K562 (cell line): ENCODE results near the gene UBE2V1. TPM values are rescaled to one million over a fixed set of nuclear protein-coding genes. Genes with fewer than 3 reads are reported as not detected.

Experiments used
- ATAC-seq: fragments of 200-7000 bp; cut with Tn5 transposase; 3 replicates; pipeline ENCODE4 v1.9.1; 2020; ENCODE audit warnings: moderate library complexity
- BruUV-seq: library from RNA; stranded (reverse); fragments of 400-500 nt; replicated peaks from 2 replicates; lab custom pipeline; 2021; lab: Mats Ljungman, UMichigan
- CTCF ChIA-PET: fragments of 300-600 bp; formaldehyde crosslinking; extraction: SDS; loops from one replicate; lab custom pipeline; 2021; ENCODE audit warnings: low intra/inter-chr PET ratio; lab: Yijun Ruan, JAX
- POLR2A ChIA-PET: fragments of 300-600, 350-650 bp; sonication (Branson Sonifier 250); formaldehyde crosslinking; extraction: SDS; loops from one replicate; lab custom pipeline; 2021; ENCODE audit warnings: antibody characterized with exemption, inconsistent platforms; lab: Yijun Ruan, JAX
- DNase-seq, 4 experiments: peaks; one replicate each; pipeline versions ENCODE4 v3.0.0 to v3.0.0-alpha.2; 2011 to 2018; ENCODE audit warnings: low spot score in 3 of 4, mixed read lengths in 3 of 4; ENCODE audit errors: extremely low read depth in 1 of 4
- FAIRE-seq: peaks from 2 replicates; lab custom pipeline; 2011; peaks lifted over from hg19 to GRCh38; lab: Jason Lieb, UNC
- H2AFZ ChIP-seq: 2 replicates; pipeline ENCODE4 v1.6.0; 2011; ENCODE audit warnings: low read depth, low read length, control low read depth, inconsistent platforms
- H3K27ac ChIP-seq: fragments of 200-600 bp; 3 replicates; pipeline ENCODE4 v1.8.0; 2011; ENCODE audit warnings: low read depth, mild to moderate bottlenecking, control low read depth, inconsistent platforms, low read length, moderate library complexity, mixed read lengths; ENCODE audit errors: extremely low read depth
- H3K27me3 ChIP-seq, 2 experiments: fragments of 300-600 bp in 1 of 2; 2 replicates in 1 of 2; 3 replicates in 1 of 2; pipeline versions ENCODE4 v1.6.0 to v1.8.0; 2011; ENCODE audit warnings: inconsistent platforms in 2 of 2, low read length in 2 of 2, mild to moderate bottlenecking in 1 of 2, mixed read lengths in 1 of 2, moderate library complexity in 1 of 2; ENCODE audit not compliant: control insufficient read depth in 2 of 2, insufficient read depth in 2 of 2
- H3K36me3 ChIP-seq: fragments of 300-600 bp; 3 replicates; pipeline ENCODE4 v1.8.0; 2011; ENCODE audit warnings: mild to moderate bottlenecking, low read length, inconsistent platforms; ENCODE audit not compliant: control insufficient read depth, insufficient read depth
- H3K4me1 ChIP-seq, 2 experiments: fragments of 200-600 bp in 1 of 2; replicated peaks in 1 of 2; 2 replicates in 1 of 2; 3 replicates in 1 of 2; pipeline versions ENCODE4 v1.5.1 to v1.8.0; 2011; ENCODE audit warnings: inconsistent platforms in 2 of 2, low read length in 2 of 2, mild to moderate bottlenecking in 1 of 2, mixed read lengths in 1 of 2, moderate library complexity in 1 of 2; ENCODE audit not compliant: control insufficient read depth in 2 of 2, insufficient read depth in 2 of 2
- H3K4me2 ChIP-seq: 2 replicates; pipeline ENCODE4 v1.6.1; 2011; ENCODE audit warnings: low read length, control low read depth, inconsistent platforms, mixed read lengths; ENCODE audit not compliant: insufficient read depth
- H3K4me3 ChIP-seq: fragments of 200-600 bp; sonication (generic), shearing (Covaris generic); 2 replicates; pipeline ENCODE4 v1.5.1; 2016; ENCODE audit warnings: control low read depth, inconsistent platforms
- H3K79me2 ChIP-seq: fragments of 200-600 bp; 3 replicates; pipeline ENCODE4 v1.8.0; 2011; ENCODE audit warnings: low read length, inconsistent platforms; ENCODE audit not compliant: control insufficient read depth, insufficient read depth
- H3K9ac ChIP-seq, 2 experiments: 2 replicates each; pipeline versions ENCODE4 v1.6.0 to v1.6.1; 2011; ENCODE audit warnings: low read depth in 2 of 2, low read length in 2 of 2, control low read depth in 1 of 2, inconsistent platforms in 1 of 2, mild to moderate bottlenecking in 1 of 2, mixed read lengths in 1 of 2; ENCODE audit not compliant: insufficient read depth in 1 of 2
- H3K9me1 ChIP-seq: one replicate; pipeline ENCODE4 v1.6.0; 2011; ENCODE audit warnings: inconsistent platforms, mild to moderate bottlenecking, low read length, moderate library complexity; ENCODE audit not compliant: control insufficient read depth, insufficient read depth
- H3K9me3 ChIP-seq: replicated peaks from 2 replicates; pipeline ENCODE4 v1.5.1; 2011; ENCODE audit warnings: low read depth, low read length, inconsistent platforms; ENCODE audit not compliant: control insufficient read depth, insufficient read depth
- H4K20me1 ChIP-seq: replicated peaks from 2 replicates; pipeline ENCODE4 v1.6.1; 2011; ENCODE audit warnings: low read length, inconsistent platforms, mixed read lengths; ENCODE audit not compliant: control insufficient read depth, insufficient read depth
- HOXB6 ChIP-seq: fragments of 250-450 bp; sonication (Bioruptor Pico); IDR thresholded peaks from 2 replicates; pipeline ENCODE4 v1.5.1; 2022; ENCODE audit warnings: mild to moderate bottlenecking, borderline replicate concordance
- MAX ChIP-seq: sonication (generic); formaldehyde crosslinking; IDR thresholded peaks from 2 replicates; pipeline ENCODE4 v1.9.0; 2022; ENCODE audit warnings: mild to moderate bottlenecking, missing genetic modification reagents
- RBFOX2 ChIP-seq: fragments of 200-400 bp; formaldehyde crosslinking; IDR thresholded peaks from 2 replicates; pipeline ENCODE4 v1.6.1; 2017; ENCODE audit warnings: low read depth, mild to moderate bottlenecking, low read length, moderate library complexity
- ZKSCAN1 ChIP-seq: fragments of 150-350 bp; IDR thresholded peaks from 2 replicates; pipeline ENCODE4 v1.6.1; 2016; ENCODE audit warnings: low read depth, low read length
- ZNF785 ChIP-seq: fragments of 250-450 bp; sonication (Bioruptor Pico); IDR thresholded peaks from 2 replicates; pipeline ENCODE4 v1.4.0; 2020; ENCODE audit warnings: mild to moderate bottlenecking
- WGBS: fragments of 100-300 bp; shearing (Covaris generic); methylation state at CpG from one replicate; pipeline ENCODE4 v1.1.6; 2016; ENCODE audit warnings: low coverage, mixed read lengths; ENCODE audit not compliant: insufficient coverage; ENCODE audit errors: missing lambda C conversion rate; 5-methylcytosine and 5-hydroxymethylcytosine counted together
- in situ Hi-C: fragments of 300-500 bp; cut with MboI; formaldehyde crosslinking; loops from 4 replicates; pipeline ENCODE4 v1.15.0; 2018; ENCODE audit warnings: inconsistent platforms, mixed read lengths
- intact Hi-C: fragments of 100-400 bp; cut with micrococcal nuclease; formaldehyde crosslinking; loops from 2 replicates; pipeline ENCODE4 v1.14.2; 2022
- polyA plus RNA-seq, 8 experiments: library from polyadenylated mRNA; depleted of rRNA in 4 of 8; stranded (reverse) in 5 of 8; unstranded in 3 of 8; fragments of >200 nt; fragmentation: Nextera tagmentation in 2 of 8; fragmentation: Illumina TruSeq in 1 of 8; extraction: Ambion mirVana in 2 of 8; extraction: Trizol in 1 of 8; gene quantifications; 2 replicates each; pipeline versions ENCODE4 v1.2.1 to v1.2.3, GENCODE V29; 2011 to 2014; ENCODE audit warnings: inconsistent platforms in 1 of 8, missing spikeins in 1 of 8
- total RNA-seq, 7 experiments: library from RNA; depleted of rRNA in 6 of 7; stranded (reverse); fragments of >200 nt in 6 of 7; fragmentation: Illumina TruSeq in 2 of 7; extraction: Trizol in 2 of 7; gene quantifications; 2 replicates each; pipeline versions ENCODE4 v1.2.1 to v1.2.3, GENCODE V29; 2011 to 2021; ENCODE audit warnings: low replicate concordance in 1 of 7

UBE2V1 gene
- total and polyA plus RNA-seq, 9 of the 15 experiments (the other 6 are each of a cell fraction or from before 2014, with no cell fraction given): 93.0 to 357 (median 119) TPM

GRCh38 chr20:50141018-50141675 is 28.2 kb upstream of the UBE2V1 start:
- in situ Hi-C loops (no loop called here), intact Hi-C loops (no loop called here)
- Histone ChIP-seq H3K4me2 (no peak overlapping the region), H3K9me3 (no peaks in the 10 kb centered on the region), H3K36me3 (peaks cover 64% of the 10 kb centered on the region), H3K4me3 (no peak overlapping the region), H3K27me3 (no peaks in the 10 kb centered on the region), H3K27ac (no peak overlapping the region), H3K9ac (no peak overlapping the region), H3K79me2 (peaks cover 44% of the 10 kb centered on the region), H2AFZ (no peak overlapping the region), H4K20me1 (peaks cover 7% of the 10 kb centered on the region; the same call in 1 of the 2 replicates), H3K9me1 (no peaks in the 10 kb centered on the region), H3K4me1 (peaks cover 4 to 25% of the 10 kb centered on the region in 2 experiments; a peak in 4 of 5 replicates)
- BruUV-seq: no TSS peak
- TF ChIP-seq MAX (CRISPR knock-in tag) (no peak), ZKSCAN1 (peak; percentile 93)
- 92% methylated on average over 6 of the region's 6 CpGs for WGBS
- ChIA-PET CTCF (no interaction called here), POLR2A (interaction anchor here (1.0 kb wide), 1 partner anchor 7 kb away, joined by 4 read pairs; no protein-coding TSS in a partner anchor)
- ATAC-seq: no peak
- no peak for FAIRE-seq
- no peak for DNase-seq

- POLR2A ChIA-PET: interaction anchor here (0.6 to 3.1 kb wide), 2 partner anchors 8 to 144 kb away, joined by 4 to 16 read pairs; no protein-coding TSS in a partner anchor
- no peak overlapping the region for H3K4me3 ChIP-seq
- 87% methylated on average over 11 of the region's 11 CpGs for WGBS
- no peak overlapping the region for H3K4me2 ChIP-seq
- no peaks in the 10 kb centered on the region for H3K27me3 ChIP-seq
- H3K4me1 ChIP-seq: peaks cover 4 to 21% of the 10 kb centered on the region in 2 experiments; a peak in 4 of 5 replicates
- ATAC-seq (no peak), FAIRE-seq (no peak), DNase-seq (no peak)
- no peak overlapping the region for H2AFZ ChIP-seq
- H3K36me3 ChIP-seq: peaks cover 63% of the 10 kb centered on the region
- in situ Hi-C loops (no loop called here), intact Hi-C loops (no loop called here)
- peak overlapping the region in 1 of 2 experiments; percentile 37; a peak in 2 of 4 replicates for H3K9ac ChIP-seq
- H4K20me1 ChIP-seq: peaks cover 7% of the 10 kb centered on the region; the same call in 1 of the 2 replicates
- TSS peak; percentile 11 for BruUV-seq
- H3K9me1 ChIP-seq: no peaks in the 10 kb centered on the region
- H3K9me3 ChIP-seq: no peaks in the 10 kb centered on the region
- CTCF ChIA-PET: no interaction called here
- H3K79me2 ChIP-seq: peaks cover 38% of the 10 kb centered on the region
- TF ChIP-seq RBFOX2 (0 out of 2 replicates have a peak, but pooled peaks have one; percentile 17), ZNF785 (CRISPR knock-in tag) (no peak), HOXB6 (CRISPR knock-in tag) (no peak)
- no peak overlapping the region; the same call in 2 of the 3 replicates for H3K27ac ChIP-seq
Observed at GRCh38 chr20:50140339-50140859, 27.4 kb upstream of the UBE2V1 start.
